HFFc6 (cell line): Measurements from ENCODE around the gene ADAR. TPM values are rescaled to one million over a fixed set of nuclear protein-coding genes. Genes with fewer than 3 reads are reported as not detected.
A peak's percentile ranks its signal among the peaks of the same experiment; 100 is the strongest.

Experiments
- DNase-seq: peaks from one replicate; pipeline ENCODE4 v3.0.0-alpha.2; 2018
- H3K27ac Mint-ChIP-seq: 2 replicates; pipeline ENCODE4 v1.8.0; 2020; ENCODE audit warnings: mild to moderate bottlenecking, mixed read lengths
- H3K27me3 Mint-ChIP-seq: 2 replicates; pipeline ENCODE4 v1.8.0; 2021; ENCODE audit warnings: mild to moderate bottlenecking, moderate library complexity, mixed read lengths; ENCODE audit not compliant: insufficient read depth
- H3K36me3 Mint-ChIP-seq: 2 replicates; pipeline ENCODE4 v1.8.0; 2021; ENCODE audit warnings: low read depth, mixed read lengths
- H3K4me1 Mint-ChIP-seq: 2 replicates; pipeline ENCODE4 v1.8.0; 2020; ENCODE audit warnings: low read depth, mixed read lengths
- H3K4me3 Mint-ChIP-seq: 2 replicates; pipeline ENCODE4 v1.8.0; 2020; ENCODE audit warnings: mild to moderate bottlenecking, moderate library complexity, mixed read lengths
- H3K9me3 Mint-ChIP-seq: 2 replicates; pipeline ENCODE4 v1.8.0; 2020; ENCODE audit warnings: mild to moderate bottlenecking, mixed read lengths
- total RNA-seq, 6 experiments: library from RNA; stranded (reverse); fragmentation: NEBNext Ultra II Directional; extraction: Animal tissue kit (Norgen Biotek cat#: 25700); gene quantifications; 2 replicates in 1 of 6; 3 replicates in 5 of 6; pipeline ENCODE4 v1.2.3, GENCODE V29; 2021
- TF ChIP-seq, protein P1 (sequence below): fragments of 200-600 bp; sonication (generic); IDR thresholded peaks from 2 replicates; pipeline ENCODE4 v1.5.0; 2021; ENCODE audit warnings: antibody characterized with exemption, mild to moderate bottlenecking

Gene ADAR
- total RNA-seq, 6 experiments from 2014 or later, result 122 to 136 (median 126) TPM

DNA sequence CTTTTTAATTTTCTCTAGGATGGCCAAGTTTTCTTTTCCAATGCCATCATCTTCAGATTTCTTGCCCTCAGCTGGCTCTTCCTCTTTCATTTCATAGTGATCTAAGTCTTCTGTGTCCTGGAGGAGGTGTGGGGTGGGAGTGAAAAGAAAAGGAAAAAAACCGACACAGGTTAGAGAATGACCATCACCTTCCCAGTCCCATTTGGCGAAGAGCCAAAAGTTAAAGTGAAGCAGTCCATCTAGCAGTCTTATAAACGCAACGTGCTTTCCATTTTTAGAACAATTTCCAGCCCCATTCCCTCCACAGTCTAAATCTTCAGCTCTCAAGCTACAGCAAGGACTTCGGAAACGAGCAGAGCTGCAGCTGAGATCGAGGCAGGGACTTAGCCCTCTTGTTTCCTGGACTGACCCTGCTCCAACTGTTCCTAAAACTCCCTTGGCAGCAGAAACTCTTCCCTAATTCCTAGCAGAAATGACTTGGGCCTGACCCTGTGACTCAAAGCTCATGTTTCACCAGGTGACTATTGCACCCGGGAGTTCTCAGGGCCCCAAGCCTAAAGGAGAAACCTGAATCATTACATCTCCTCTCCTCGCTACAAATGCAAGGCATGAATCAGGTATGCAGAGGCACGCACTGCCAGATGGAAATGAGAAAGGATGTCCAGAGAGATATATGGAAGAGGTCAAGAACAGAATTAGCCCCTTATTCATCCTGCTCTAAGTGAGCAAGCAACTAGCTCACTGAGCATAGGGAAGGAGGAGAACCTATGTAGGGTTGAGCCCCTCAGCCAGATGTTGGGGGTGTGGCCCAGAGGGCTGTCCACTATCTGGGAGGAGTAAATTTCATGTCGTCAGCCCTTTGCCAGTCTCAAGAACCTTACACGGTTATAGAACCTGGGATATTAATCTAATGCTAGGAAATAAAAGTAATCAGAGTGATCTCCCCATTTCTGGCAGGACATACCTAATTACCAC lies 54.6 kb downstream of the ADAR start:
- no peak for DNase-seq
- TF ChIP-seq, protein P1, sequence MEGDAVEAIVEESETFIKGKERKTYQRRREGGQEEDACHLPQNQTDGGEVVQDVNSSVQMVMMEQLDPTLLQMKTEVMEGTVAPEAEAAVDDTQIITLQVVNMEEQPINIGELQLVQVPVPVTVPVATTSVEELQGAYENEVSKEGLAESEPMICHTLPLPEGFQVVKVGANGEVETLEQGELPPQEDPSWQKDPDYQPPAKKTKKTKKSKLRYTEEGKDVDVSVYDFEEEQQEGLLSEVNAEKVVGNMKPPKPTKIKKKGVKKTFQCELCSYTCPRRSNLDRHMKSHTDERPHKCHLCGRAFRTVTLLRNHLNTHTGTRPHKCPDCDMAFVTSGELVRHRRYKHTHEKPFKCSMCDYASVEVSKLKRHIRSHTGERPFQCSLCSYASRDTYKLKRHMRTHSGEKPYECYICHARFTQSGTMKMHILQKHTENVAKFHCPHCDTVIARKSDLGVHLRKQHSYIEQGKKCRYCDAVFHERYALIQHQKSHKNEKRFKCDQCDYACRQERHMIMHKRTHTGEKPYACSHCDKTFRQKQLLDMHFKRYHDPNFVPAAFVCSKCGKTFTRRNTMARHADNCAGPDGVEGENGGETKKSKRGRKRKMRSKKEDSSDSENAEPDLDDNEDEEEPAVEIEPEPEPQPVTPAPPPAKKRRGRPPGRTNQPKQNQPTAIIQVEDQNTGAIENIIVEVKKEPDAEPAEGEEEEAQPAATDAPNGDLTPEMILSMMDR, result no peak
- no peaks in the 10 kb centered on the region for H3K9me3 Mint-ChIP-seq
- H3K27ac Mint-ChIP-seq, result peak overlapping the region; percentile 38; the same call in 1 of the 2 replicates
- H3K4me3 Mint-ChIP-seq, result no peak overlapping the region
- H3K4me1 Mint-ChIP-seq, result peaks cover 38% of the 10 kb centered on the region
- peaks cover 1% of the 10 kb centered on the region; the same call in 1 of the 2 replicates for H3K27me3 Mint-ChIP-seq
- H3K36me3 Mint-ChIP-seq, result peaks cover 63% of the 10 kb centered on the region

DNA sequence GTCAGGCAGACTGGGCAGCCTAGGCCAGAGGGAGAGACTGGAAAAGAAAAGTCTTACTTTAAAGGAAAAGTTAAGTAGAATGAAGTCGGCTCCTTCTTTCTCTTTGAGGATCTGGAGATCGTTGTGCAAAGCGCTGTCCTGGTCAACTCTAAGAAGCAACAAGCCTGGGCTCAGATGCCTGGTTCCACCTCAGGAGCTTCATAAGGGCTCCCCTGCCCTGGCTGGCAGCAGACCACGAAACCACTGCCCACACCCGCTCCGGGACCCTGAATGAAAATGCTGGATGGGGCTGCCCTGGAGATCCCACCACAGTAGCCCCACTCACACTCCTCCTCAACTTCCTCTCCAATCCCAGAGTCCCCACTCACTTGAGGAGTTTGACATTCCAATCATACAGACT lies 56.0 kb downstream of the ADAR start:
- H3K4me3 Mint-ChIP-seq, result no peak overlapping the region
- DNase-seq, result no peak
- peaks cover 43% of the 10 kb centered on the region for H3K4me1 Mint-ChIP-seq
- H3K36me3 Mint-ChIP-seq, result peaks cover 54% of the 10 kb centered on the region
- TF ChIP-seq, protein P1, result no peak
- peaks cover 1% of the 10 kb centered on the region; the same call in 1 of the 2 replicates for H3K27me3 Mint-ChIP-seq
- H3K9me3 Mint-ChIP-seq, result no peaks in the 10 kb centered on the region
- no peak overlapping the region for H3K27ac Mint-ChIP-seq

DNA sequence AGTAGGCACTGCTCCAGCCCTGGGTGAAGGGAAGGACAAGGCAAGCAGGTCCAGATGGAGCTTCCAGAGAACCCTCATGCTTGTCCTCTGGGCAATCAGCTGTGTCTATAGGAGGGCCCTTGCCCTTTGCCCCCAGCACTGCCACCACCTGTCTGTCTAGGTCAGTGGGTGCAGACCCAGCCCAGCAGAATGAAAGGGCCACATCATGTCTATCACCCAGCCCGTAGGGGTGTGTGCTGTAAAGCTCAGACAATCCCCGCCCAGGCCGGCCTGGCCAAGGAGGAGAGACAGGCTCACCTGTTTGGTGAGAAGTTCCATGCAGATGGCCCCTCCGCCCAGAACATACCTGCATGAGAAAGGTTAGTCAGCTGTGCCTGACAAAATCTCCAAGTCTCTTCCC lies 56.5 kb downstream of the ADAR start:
- DNase-seq, result no peak
- no peaks in the 10 kb centered on the region for H3K9me3 Mint-ChIP-seq
- no peak overlapping the region for H3K27ac Mint-ChIP-seq
- no peak overlapping the region for H3K4me3 Mint-ChIP-seq
- H3K4me1 Mint-ChIP-seq, result peaks cover 39% of the 10 kb centered on the region
- H3K27me3 Mint-ChIP-seq, result peaks cover 1% of the 10 kb centered on the region; the same call in 1 of the 2 replicates
- TF ChIP-seq, protein P1, result no peak
- peaks cover 54% of the 10 kb centered on the region for H3K36me3 Mint-ChIP-seq

DNA sequence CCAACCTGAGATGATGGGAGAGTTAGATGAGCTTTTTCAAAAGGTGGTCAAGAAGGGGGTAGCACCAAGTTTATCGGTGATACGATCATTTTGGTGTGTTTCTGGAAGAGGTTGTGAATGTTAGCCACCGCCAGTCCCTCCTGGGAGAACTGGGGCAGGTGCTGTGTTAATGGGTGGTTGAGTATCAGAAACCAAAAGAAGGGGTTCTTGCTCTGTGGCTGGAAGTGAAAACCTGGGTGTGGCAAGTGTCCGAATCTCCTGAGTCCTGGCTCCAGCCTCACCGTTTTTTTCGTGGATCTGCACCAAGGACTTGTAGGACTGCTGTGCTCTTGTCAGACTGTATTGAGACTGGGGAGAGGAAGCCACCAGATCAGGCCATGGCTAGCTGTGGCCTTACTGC lies 57.3 kb downstream of the ADAR start:
- H3K4me3 Mint-ChIP-seq, result no peak overlapping the region
- H3K27ac Mint-ChIP-seq, result peak overlapping the region; percentile 8; the same call in 1 of the 2 replicates
- DNase-seq, result no peak
- H3K4me1 Mint-ChIP-seq, result peaks cover 31% of the 10 kb centered on the region
- TF ChIP-seq, protein P1, result no peak
- no peaks in the 10 kb centered on the region for H3K9me3 Mint-ChIP-seq
- H3K36me3 Mint-ChIP-seq, result peaks cover 47% of the 10 kb centered on the region
- peaks cover 1% of the 10 kb centered on the region; the same call in 1 of the 2 replicates for H3K27me3 Mint-ChIP-seq

DNA sequence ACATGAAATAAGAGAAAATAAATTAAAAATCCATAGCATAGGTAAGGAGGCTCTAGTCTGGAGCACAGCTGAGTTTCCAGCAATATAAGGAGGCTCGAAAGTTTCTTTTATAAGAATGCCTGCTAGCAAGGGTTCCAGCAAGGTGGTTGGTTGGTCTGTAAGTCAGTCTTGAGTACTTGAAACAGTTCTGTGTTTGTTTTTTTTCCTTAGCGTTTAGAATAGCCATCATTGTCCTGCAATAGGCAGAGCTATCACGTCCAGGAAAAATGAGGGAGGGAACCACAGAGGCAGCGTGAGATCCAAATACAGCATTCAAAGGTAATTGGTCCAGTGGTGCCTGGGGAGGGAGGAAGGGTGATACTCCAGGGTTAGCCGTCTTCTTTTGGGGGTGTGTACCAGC lies 57.9 kb downstream of the ADAR start:
- DNase-seq, result no peak
- Mint-ChIP-seq H3K36me3 (peaks cover 41% of the 10 kb centered on the region), H3K27me3 (peaks cover 1% of the 10 kb centered on the region; the same call in 1 of the 2 replicates), H3K9me3 (no peaks in the 10 kb centered on the region), H3K4me1 (peaks cover 29% of the 10 kb centered on the region), H3K4me3 (no peak overlapping the region), H3K27ac (no peak overlapping the region)
- TF ChIP-seq, protein P1, result no peak
